Keratinocyte (primary cell): ENCODE measurements around the gene LRRC58.

ENCODE experiments used
- CTCF ChIP-seq, 3 experiments: IDR thresholded peaks in 1 of 3; conservative IDR thresholded peaks in 1 of 3; optimal IDR thresholded peaks in 1 of 3; 2 replicates in 2 of 3; 3 replicates in 1 of 3; pipeline versions ENCODE3 to v1.5.1; 2011; ENCODE audit warnings: low read length in 3 of 3, mild to moderate bottlenecking in 3 of 3, moderate library complexity in 2 of 3, control low read depth in 1 of 3, inconsistent platforms in 1 of 3; ENCODE audit not compliant: insufficient read depth in 2 of 3; ENCODE audit errors: extremely low read depth in 1 of 3
- EZH2 ChIP-seq: IDR thresholded peaks from one replicate; pipeline ENCODE4 v1.6.1; 2012; ENCODE audit warnings: inconsistent platforms, mild to moderate bottlenecking, low read length, moderate library complexity

- TF ChIP-seq EZH2 = no peak
- no peak for TF ChIP-seq CTCF (optimal IDR thresholded peaks at IDR 0.05 in 1 of 3, IDR thresholded peaks at IDR 0.05 in 1 of 3, conservative IDR thresholded peaks at IDR 0.05 in 1 of 3; ENCODE audit: extremely low read depth in 1 of 3, insufficient read depth in 2 of 3, low read length in 3 of 3)
Observed at GRCh38 chr3:120298996-120299395, 50.2 kb downstream of the LRRC58 start.
